Spleen (tissue), 11 donors: ENCODE results near the gene ZNF91. TPM values are rescaled to one million over a fixed set of nuclear protein-coding genes. Genes with fewer than 3 reads are reported as not detected.
"Not testable (repeated sequence)": the region's sequence is repeated elsewhere in the genome, so short reads cannot be mapped to it uniquely, and the experiment has no call there.

ENCODE experiments used
- DNase-seq: peaks from one replicate; pipeline ENCODE4 v3.0.0-alpha.2; 2020
- H3K27ac ChIP-seq, 8 donors: fragments of 200-600 bp; sonication (generic) in 7 of 8; 1 replicate in 4 of 8; 2 replicates in 4 of 8; pipeline versions ENCODE4 v1.5.0 to v1.8.0; 2016 to 2021; ENCODE audit warnings: inconsistent platforms in 4 of 8, mild to moderate bottlenecking in 4 of 8, moderate library complexity in 1 of 8
- H3K27me3 ChIP-seq, 7 donors: fragments of 200-600 bp; sonication (generic) in 6 of 7; replicated peaks in 1 of 7; 1 replicate in 4 of 7; 2 replicates in 3 of 7; pipeline versions ENCODE4 v1.5.0 to v1.8.0; 2016 to 2021; ENCODE audit warnings: inconsistent platforms in 3 of 7, mild to moderate bottlenecking in 1 of 7
- H3K36me3 ChIP-seq, 6 donors: fragments of 200-600 bp; sonication (generic) in 5 of 6; 1 replicate in 4 of 6; 2 replicates in 2 of 6; pipeline versions ENCODE4 v1.5.0 to v1.8.0; 2016 to 2021; ENCODE audit warnings: inconsistent platforms in 2 of 6
- H3K4me1 ChIP-seq, 6 donors: fragments of 200-600 bp; sonication (generic) in 5 of 6; 1 replicate in 3 of 6; 2 replicates in 3 of 6; pipeline versions ENCODE4 v1.5.0 to v1.8.0; 2016 to 2021; ENCODE audit warnings: inconsistent platforms in 3 of 6
- H3K4me3 ChIP-seq, 8 donors: fragments of 200-600 bp; sonication (generic) in 7 of 8; 1 replicate in 4 of 8; 2 replicates in 4 of 8; pipeline versions ENCODE4 v1.5.0 to v1.8.0; 2016 to 2021; ENCODE audit warnings: inconsistent platforms in 4 of 8, mild to moderate bottlenecking in 4 of 8, moderate library complexity in 2 of 8
- H3K9me3 ChIP-seq, 8 donors: fragments of 200-600 bp; sonication (generic) in 7 of 8; 1 replicate in 4 of 8; 2 replicates in 4 of 8; pipeline versions ENCODE4 v1.5.0 to v1.8.0; 2016 to 2021; ENCODE audit warnings: inconsistent platforms in 4 of 8
- CTCF ChIP-seq, 11 experiments: fragments of 200-600 bp in 7 of 11; fragments of 450-650 bp in 4 of 11; sonication (generic) in 4 of 11; IDR thresholded peaks in 8 of 11; conservative IDR thresholded peaks in 3 of 11; 1 replicate in 7 of 11; 2 replicates in 4 of 11; pipeline versions ENCODE4 v1.4.0 to v1.8.0; 2016 to 2021; ENCODE audit warnings: antibody characterized with exemption in 11 of 11, inconsistent platforms in 4 of 11, mild to moderate bottlenecking in 1 of 11
- POLR2A ChIP-seq, 3 donors: fragments of 450-650 bp; IDR thresholded peaks; one replicate each; pipeline ENCODE4 v1.5.1; 2017; ENCODE audit warnings: antibody characterized with exemption in 3 of 3, mild to moderate bottlenecking in 1 of 3
- POLR2AphosphoS5 ChIP-seq, 3 donors: sonication (generic); formaldehyde crosslinking; IDR thresholded peaks; one replicate each; pipeline ENCODE4 v1.5.1; 2017; ENCODE audit warnings: antibody characterized with exemption in 3 of 3
- WGBS, 5 donors: extraction: QIAGEN DNeasy Blood & Tissue Kit in 3 of 5; methylation state at CpG; one replicate each; pipeline versions ENCODE4 v1.1.5 to v1.1.7; 2013 to 2018; 5-methylcytosine and 5-hydroxymethylcytosine counted together
- intact Hi-C: fragments of 100-400 bp; cut with DNase I; formaldehyde crosslinking; loops from one replicate; pipeline ENCODE4 v1.15.0; 2023; ENCODE audit warnings: low total_unique reads
- polyA plus RNA-seq, 3 donors: library from polyadenylated mRNA; stranded (reverse); fragments of 200-250 nt; gene quantifications; one replicate each; pipeline ENCODE4 v1.2.1, GENCODE V29; 2013
- total RNA-seq, 7 donors: library from RNA; depleted of rRNA in 3 of 7; stranded (reverse); fragments of >200 nt in 3 of 7; fragmentation: NEBNext Ultra II Directional in 4 of 7; extraction: Animal tissue kit (Norgen Biotek cat#: 25700) in 4 of 7; gene quantifications; one replicate each; pipeline versions ENCODE4 v1.1.0 to v1.2.1, GENCODE V29; 2016 to 2021
- donor health status: healthy with polysubstance abuse.
- donor health status: DM: no; HTN: no; CAD: no; lungs with moderate emphysema.
- donor health status: DM: no; HTN: no; CAD: no.
- donor health status: Bipolar disorder and iron deficiency.
- donor health status: healthy.
- donor health status: DM: no; HTN: no; CAD: no.
- donor health status: DM: yes; HTN: yes; CAD: no.

The ZNF91 gene
- total and polyA plus RNA-seq, 10 donors: 8.4 to 99.4 (median 58.6) TPM

- DNase-seq: no peak
Measured at GRCh38 chr19:23384166-23384565, 11.1 kb downstream of the ZNF91 start.

DNA sequence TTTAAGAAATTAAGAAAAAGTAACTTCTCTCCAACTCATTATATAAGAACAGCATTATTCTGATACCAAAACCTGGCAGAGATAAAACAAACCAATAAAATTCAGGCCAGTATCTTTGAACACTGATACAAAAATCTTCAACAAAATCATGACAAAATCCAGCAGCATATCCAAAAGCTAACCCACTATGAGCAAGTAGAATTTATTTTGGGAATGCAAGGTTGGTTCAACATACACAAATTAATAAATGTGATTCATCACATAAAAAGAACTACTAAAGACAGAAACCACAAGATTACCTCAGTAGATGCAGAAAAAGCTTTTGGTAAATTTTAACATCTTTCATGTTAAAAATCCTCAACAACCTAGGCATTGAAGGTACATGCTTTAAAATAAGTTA, 12.3 kb downstream of the ZNF91 start:
- DNase-seq: no peak
- Histone ChIP-seq H3K36me3 (peaks cover 12 to 100% (median 70%) of the 10 kb centered on the region in 6 donors), H3K27ac (no peak overlapping the region), H3K4me3 (no peak overlapping the region), H3K27me3 (no peaks in the 10 kb centered on the region), H3K9me3 (peaks cover 27 to 100% (median 98%) of the 10 kb centered on the region in 8 donors), H3K4me1 (peaks cover 0 to 12% (median 5%) of the 10 kb centered on the region in 6 donors)
- intact Hi-C loops: no loop called here
- TF ChIP-seq CTCF (IDR thresholded peaks at IDR 0.05 in 8 of 11, conservative IDR thresholded peaks at IDR 0.05 in 3 of 11) (no peak), POLR2AphosphoS5 (IDR thresholded peaks at IDR 0.05) (no peak), POLR2A (IDR thresholded peaks at IDR 0.05) (no peak)

More at GRCh38 chr19:23384166-23384565, 11.1 kb downstream of the ZNF91 start:
- H3K36me3 ChIP-seq: peaks cover 12 to 100% (median 74%) of the 10 kb centered on the region in 6 donors
- peaks cover 27 to 100% (median 96%) of the 10 kb centered on the region in 8 donors for H3K9me3 ChIP-seq
- no peak overlapping the region for H3K4me3 ChIP-seq
- no peak overlapping the region for H3K27ac ChIP-seq
- intact Hi-C loops: no loop called here
- H3K4me1 ChIP-seq: peaks cover 0 to 16% (median 8%) of the 10 kb centered on the region in 6 donors
- WGBS, 5 donors: 95 to 100% (median 98%) methylated on average over 12 of the region's 12 CpGs
- no peaks in the 10 kb centered on the region for H3K27me3 ChIP-seq
- TF ChIP-seq CTCF (IDR thresholded peaks at IDR 0.05 in 8 of 11, conservative IDR thresholded peaks at IDR 0.05 in 3 of 11): no peak
- no peak for TF ChIP-seq POLR2AphosphoS5 (IDR thresholded peaks at IDR 0.05)
- TF ChIP-seq POLR2A (IDR thresholded peaks at IDR 0.05): no peak

DNA sequence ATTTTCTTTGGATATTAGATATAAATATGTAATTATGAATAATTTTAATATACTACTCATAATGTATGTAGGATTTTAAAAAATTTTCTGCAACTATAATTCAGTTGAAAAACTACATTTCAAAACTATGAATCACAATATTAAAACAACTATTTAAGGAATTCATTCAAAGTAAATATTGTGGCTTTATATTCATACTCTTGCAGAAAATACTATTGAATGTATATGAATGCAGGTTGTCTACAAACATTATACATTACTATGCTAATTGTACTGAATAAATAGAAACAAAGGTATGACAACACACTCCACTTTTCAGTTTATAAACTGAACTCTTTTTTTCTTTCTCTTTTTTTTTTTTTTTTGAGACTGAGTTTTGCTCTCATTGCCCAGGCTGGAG, 14.2 kb downstream of the ZNF91 start:
- Histone ChIP-seq H3K4me1 (peaks cover 0 to 12% (median 5%) of the 10 kb centered on the region in 6 donors), H3K4me3 (no peak overlapping the region), H3K9me3 (peaks cover 24 to 100% (median 100%) of the 10 kb centered on the region in 8 donors), H3K36me3 (peaks cover 9 to 100% (median 65%) of the 10 kb centered on the region in 6 donors), H3K27ac (no peak overlapping the region), H3K27me3 (no peaks in the 10 kb centered on the region)
- intact Hi-C loops: no loop called here
- TF ChIP-seq POLR2A (IDR thresholded peaks at IDR 0.05) (no peak), POLR2AphosphoS5 (IDR thresholded peaks at IDR 0.05) (no peak), CTCF (IDR thresholded peaks at IDR 0.05 in 8 of 11, conservative IDR thresholded peaks at IDR 0.05 in 3 of 11) (no peak)
- no peak for DNase-seq

GRCh38 chr19:23379671-23380070, 15.6 kb downstream of the ZNF91 start:
- Histone ChIP-seq H3K36me3 (peaks cover 9 to 100% (median 68%) of the 10 kb centered on the region in 6 donors), H3K4me3 (peak overlapping the region in 1 of 8 donors; percentile 21), H3K9me3 (peaks cover 19 to 100% (median 100%) of the 10 kb centered on the region in 8 donors), H3K4me1 (peaks cover 0 to 12% (median 5%) of the 10 kb centered on the region in 6 donors)
- intact Hi-C loops, H3K27ac ChIP-seq, DNase-seq, H3K27me3 ChIP-seq: not testable (repeated sequence)
- 79 to 95% (median 86%) methylated on average over 4 of the region's 4 CpGs for WGBS, 5 donors

GRCh38 chr19:23378948-23379347, 16.3 kb downstream of the ZNF91 start:
- peaks cover 19 to 100% (median 100%) of the 10 kb centered on the region in 8 donors for H3K9me3 ChIP-seq
- H3K4me1 ChIP-seq: peaks cover 0 to 12% (median 5%) of the 10 kb centered on the region in 6 donors
- intact Hi-C loops: no loop called here
- WGBS, 5 donors: 58 to 85% (median 79%) methylated on average over 1 of the region's 1 CpG
- TF ChIP-seq POLR2A (IDR thresholded peaks at IDR 0.05) (no peak), POLR2AphosphoS5 (IDR thresholded peaks at IDR 0.05) (no peak), CTCF (IDR thresholded peaks at IDR 0.05 in 8 of 11, conservative IDR thresholded peaks at IDR 0.05 in 3 of 11) (no peak)
- no peaks in the 10 kb centered on the region for H3K27me3 ChIP-seq
- no peak overlapping the region for H3K27ac ChIP-seq
- no peak overlapping the region for H3K4me3 ChIP-seq
- H3K36me3 ChIP-seq: peaks cover 9 to 100% (median 68%) of the 10 kb centered on the region in 6 donors
- no peak for DNase-seq
